Measurements from ENCODE around the gene ALG11.
A peak's percentile ranks its signal among the peaks of the same experiment; 100 is the strongest.
"Not testable (repeated sequence)": the region's sequence is repeated elsewhere in the genome, so short reads cannot be mapped to it uniquely, and the experiment has no call there.

Gene ALG11, protein sequence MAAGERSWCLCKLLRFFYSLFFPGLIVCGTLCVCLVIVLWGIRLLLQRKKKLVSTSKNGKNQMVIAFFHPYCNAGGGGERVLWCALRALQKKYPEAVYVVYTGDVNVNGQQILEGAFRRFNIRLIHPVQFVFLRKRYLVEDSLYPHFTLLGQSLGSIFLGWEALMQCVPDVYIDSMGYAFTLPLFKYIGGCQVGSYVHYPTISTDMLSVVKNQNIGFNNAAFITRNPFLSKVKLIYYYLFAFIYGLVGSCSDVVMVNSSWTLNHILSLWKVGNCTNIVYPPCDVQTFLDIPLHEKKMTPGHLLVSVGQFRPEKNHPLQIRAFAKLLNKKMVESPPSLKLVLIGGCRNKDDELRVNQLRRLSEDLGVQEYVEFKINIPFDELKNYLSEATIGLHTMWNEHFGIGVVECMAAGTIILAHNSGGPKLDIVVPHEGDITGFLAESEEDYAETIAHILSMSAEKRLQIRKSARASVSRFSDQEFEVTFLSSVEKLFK

GRCh38 chr13:52011632-52012511 is at the start of gene ALG11:
TSS of gene ALG11 (plus strand) at chr13:52012398. CDS start at chr13:52012419, 21 bp downstream.
- DNase-seq = peak; percentile 94

- no peak for DNase-seq
These were observed 46.0 kb upstream of the ALG11 start for GRCh38 chr13:51966186-51966585.

DNA sequence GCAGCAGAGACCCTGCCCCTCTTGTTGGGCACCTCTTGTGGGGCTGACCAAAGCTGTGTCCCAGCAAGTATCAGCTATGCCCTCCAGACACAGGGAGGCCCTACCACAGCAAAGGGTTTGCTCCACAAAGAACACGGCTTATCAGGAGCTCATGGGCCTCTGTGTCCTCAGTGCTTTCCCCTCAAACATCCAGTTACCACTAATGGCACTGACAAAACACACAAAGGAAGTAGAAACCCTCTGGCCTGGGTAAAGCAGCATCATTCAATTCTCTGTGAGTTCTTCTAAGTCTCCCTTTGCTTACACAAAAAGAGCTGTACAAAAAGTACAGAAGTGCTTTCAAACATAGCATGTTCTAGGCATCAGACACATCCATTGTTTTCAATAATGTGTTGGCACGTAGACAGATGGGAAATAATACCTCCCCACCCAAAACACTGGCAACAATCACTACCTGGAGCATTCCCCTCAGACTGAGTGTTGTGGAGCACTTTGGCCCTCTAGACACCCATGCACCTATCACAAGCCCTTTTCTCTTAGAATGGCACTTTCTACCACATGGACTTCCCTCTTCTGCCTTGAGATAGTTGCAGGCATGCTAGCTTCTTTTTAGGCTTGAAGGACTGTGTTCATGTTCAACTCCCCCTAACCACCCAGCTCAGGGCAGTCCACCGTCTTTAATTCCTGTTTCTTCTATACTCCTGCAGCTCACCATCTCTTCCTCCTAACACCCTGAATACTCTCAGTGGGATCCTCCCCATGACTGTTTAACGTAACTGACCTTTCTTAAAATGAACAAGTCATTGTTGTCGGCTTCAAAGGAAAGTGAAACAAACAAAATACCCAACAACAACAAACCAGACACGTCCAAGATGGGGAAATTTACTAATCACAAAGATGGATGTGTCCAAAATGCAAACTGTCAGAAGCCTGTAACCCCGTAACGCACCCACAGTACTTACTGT is 44.4 kb upstream of the ALG11 start:
- DNase-seq = no peak

- DNase-seq = no peak
These were observed 41.8 kb upstream of the ALG11 start for GRCh38 chr13:51970349-51970748.

DNA sequence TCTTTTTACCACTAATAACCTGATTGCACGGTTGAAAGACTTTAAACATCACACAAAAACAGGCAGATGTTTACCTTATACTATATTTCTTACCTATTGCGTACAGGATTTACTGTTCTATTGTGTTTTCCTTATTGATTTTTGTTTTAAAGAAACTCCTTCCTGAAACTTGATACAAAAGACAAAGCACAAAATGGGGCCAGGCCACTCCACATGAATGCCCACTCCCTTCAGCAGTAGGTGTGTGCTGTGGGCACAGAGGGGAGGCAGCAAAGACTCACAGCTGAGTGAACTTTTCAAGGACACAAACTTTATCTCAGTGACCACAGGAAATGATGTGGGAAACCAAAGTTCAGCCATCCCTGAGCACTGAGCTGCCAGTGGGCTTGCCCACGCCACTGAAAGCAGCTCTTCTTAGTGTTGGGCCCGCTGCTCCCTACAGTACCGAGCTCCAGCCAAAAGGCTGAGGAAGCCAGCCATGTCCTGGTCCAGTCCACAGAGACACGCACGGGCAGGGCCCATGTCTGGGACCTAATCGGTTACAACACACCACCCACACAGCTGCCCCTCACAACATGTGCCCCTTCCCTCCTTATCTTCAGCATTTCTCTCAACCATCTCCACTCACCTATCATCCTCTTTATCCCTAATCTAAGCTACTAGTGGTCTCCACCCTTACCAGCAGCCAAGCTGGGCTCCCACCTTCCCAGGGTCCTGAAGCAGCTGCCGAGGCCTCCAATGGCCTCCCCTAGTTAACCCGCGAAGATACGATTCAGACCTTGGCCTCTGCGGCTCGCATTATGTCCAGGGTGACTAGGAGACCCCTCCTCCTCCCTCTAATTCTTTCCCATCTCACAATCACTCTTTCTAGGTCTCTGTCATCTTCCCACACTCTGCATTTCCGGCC is 40.4 kb upstream of the ALG11 start:
- no peak for DNase-seq

GRCh38 chr13:51974482-51974881 is 37.7 kb upstream of the ALG11 start:
- DNase-seq = no peak

DNA sequence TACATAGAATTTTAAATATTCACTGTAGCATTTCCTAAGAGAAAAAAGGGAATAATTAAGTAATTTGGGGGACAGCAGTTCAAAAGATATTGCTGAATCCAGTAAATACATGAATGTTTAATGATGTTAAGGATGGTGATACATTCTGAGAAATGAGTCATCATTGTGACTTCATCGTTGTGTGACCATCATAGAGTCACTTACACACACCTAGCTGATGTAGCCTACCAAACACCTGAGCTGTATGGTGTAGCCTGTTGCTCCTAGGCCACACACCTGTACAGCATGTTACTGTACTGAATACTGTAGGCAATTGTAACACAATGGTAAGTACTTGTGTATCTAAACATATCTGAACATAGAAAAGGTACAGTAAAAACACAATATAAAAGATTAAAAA is 35.8 kb upstream of the ALG11 start:
- no peak for DNase-seq

DNA sequence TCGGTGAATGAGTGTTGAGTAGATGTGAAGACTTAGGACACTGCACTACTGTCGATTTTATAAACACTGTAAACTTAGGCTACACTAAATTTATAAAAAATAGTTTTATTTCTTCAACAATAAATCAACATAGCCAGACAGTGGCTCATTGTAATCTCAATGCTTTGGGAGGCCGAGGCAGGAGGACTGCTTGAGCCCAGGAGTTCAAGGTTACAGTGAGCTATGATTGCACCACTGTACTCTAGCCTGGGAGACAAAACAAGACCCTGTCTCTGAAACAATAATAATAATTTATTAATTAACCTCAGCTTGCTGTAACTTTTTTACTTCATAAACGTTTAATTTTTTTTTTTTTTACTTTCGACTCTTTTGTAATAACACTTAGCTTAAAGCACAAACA is 35.3 kb upstream of the ALG11 start:
- DNase-seq = no peak

DNA sequence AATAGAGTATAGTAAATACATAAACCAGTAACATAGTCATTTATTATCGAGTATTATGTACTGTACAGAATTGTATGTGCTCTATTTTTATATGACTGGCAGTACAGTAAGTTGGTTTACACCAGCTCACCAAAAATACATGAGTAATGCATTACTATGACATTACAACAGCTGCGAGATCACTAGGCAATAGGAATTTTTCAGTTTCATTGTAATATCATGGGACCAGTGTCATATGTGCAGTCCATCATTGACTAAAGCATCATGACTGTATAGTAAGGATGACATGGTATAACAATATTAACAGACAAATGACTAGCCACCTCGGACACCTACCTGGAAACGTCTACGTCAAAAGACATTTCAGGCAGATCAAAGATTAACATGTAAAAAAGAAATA is 34.6 kb upstream of the ALG11 start:
- DNase-seq = no peak

DNA sequence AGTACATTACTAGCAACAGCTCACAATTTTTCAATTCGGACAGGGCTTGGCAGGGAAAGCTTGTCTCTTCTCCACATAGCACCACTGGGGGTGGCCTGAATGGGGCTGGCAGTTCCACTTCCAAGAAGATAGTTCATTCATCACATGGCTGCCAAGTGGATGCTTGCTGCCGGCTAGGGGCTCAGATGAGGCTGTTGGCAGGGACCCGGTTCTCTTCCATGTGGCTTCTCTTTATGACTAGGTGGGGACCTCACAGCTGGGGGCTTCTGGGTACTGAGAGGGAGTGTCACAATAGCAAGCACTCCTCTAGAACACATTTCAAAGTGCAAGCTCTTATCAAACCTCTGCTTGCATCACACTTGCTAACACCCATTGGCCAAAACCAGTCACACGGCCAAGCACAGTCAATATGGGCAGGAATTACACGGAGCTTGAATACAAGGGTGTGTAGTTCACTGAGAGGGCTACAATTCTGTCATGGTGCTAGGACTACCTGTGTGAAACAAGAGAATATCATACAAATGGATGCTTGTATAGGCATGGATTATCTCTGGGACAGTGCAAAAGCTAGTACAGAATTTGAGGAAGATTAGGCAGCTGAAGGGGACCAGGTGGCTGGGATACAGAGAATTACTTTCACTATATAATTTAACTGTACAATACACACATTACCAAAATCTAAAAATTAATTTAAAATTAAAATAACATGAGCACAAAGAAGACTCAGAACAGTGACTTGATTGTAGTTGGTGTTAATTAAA is 33.2 kb upstream of the ALG11 start:
- no peak for DNase-seq

GRCh38 chr13:51980908-51981307 is 31.3 kb upstream of the ALG11 start:
- DNase-seq = no peak

DNA sequence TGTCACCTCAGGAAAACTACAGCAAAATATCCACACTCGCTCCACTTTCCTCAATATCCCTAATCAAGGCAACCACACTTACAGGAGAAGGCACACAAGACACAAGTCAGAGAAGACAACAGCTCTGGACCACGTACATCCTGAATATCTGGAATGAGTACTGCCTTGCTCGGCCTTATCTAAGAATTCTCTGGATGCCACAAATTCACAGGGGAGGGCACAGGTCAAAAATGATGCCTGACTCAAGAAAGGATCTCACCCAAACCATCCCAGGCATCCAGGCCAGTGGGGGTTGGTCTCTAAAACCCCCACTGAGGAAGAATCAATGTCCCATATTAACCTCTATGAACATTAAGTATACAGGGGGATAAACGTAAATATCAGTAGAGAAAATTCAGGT is 30.8 kb upstream of the ALG11 start:
- DNase-seq = no peak

- DNase-seq = not testable (repeated sequence)
These were observed 28.9 kb upstream of the ALG11 start for GRCh38 chr13:51983292-51983691.

DNA sequence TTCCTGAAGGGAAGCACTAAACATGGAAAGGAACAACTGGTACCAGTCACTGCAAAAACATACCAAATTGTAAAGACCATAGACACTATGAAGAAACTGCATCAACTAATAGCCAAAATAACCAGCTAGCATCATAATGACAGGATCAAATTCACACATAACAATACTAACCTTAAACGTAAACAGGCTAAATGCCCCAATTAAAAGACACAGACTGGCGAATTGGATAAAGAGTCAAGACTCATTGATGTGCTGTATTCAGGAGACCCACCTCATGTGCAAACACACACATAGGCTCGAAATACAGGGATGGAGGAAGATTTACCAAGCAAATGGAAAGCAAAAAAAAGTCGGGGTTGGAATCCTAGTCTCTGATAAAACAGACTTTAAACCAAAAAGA is 27.3 kb upstream of the ALG11 start:
- DNase-seq = not testable (repeated sequence)

DNA sequence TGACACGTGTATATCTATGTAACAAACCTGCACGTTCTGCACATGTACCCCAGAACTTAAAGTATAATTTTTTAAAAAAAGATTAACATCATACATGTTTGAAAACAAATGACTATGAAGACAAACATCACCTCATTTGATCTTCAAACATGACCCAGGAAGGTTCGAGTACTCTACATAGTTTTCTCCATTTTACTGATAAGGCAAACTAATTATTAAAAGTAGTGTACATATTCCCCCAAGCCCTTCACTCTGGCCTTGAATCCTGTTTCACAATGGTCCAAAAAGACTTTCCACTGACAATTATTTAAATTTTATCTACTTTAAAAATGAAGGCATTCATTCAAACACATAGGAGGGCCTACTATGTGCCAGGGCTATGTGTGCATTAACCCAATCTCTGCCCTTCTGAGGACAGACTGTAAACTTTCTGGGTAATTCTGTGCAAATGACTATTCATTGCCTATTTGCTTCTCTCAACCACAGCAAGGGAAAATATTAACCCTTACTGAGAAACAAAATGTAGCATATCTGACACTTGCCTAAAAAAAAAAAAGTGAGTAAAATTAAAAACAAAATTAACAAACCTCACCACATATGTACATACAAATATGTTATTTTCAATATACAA is 23.1 kb upstream of the ALG11 start:
- no peak for DNase-seq

DNA sequence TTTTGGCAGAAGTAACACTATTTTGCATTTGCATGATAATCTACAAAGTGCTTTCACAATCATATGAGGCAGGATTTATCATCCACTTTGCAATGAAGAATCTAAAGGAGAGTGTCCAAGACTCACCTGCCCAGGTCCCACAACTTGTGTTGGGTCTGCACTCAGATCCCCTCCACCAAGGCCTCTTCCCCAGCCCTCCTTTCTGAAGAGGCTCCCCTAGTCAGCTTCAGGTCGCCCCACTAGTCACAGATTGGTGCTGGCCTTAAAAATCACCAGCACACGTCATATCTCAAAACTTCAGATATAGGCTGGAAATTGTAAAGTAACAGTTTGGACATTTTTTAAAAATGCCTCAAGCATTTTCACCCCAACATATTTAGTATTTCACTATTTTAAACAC is 18.5 kb upstream of the ALG11 start:
- DNase-seq = no peak

GRCh38 chr13:51995677-51996551 is 16.3 kb upstream of the ALG11 start:
- no peak for DNase-seq

DNA sequence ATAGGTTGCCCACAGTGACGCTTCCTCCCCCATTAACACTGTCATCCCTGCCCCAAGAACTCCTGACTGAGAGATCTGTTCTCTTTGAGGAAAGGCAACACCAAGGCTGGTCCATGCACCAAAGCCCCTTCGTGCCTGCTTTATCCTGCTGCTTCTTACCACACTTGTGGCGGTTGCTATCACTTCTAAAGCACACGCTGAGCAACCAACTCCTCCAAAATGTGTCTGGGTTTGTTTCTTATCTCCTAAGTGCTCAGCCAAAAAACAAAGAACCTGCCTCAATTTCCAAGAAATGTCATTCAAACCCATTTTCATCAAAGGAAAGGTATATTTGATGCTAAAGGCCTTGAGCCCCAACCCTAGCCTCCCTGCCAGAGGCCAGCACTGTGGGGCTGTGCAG is 15.6 kb upstream of the ALG11 start:
- DNase-seq = no peak

DNA sequence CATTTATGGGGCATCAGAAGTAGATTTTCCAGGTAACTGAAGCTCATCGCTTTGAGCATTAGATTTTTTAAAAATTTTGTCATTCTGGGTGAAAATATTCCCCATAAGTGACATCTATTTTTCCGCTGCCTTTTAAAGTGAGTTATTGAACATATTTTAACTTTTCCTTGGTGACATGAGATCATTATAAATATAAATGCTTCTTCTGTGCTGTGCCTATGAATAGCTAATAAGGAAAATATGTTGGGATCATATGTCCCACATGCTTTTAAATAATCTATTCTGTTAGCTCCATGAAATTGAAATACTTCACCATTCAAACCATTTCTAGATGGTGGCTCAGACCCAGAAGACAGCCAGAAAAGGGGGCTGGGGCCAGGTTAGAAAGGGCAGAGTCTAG is 15.0 kb upstream of the ALG11 start:
- no peak for DNase-seq

Measured in GOT3 (cell line).